GM23338 (cell line): ENCODE data around the gene MUC5B. TPM values are rescaled to one million over a fixed set of nuclear protein-coding genes. Genes with fewer than 3 reads are reported as not detected.

Source experiments
- ATAC-seq: fragments of 200-7000 bp; cut with Tn5 transposase; 3 replicates; pipeline ENCODE4 v1.9.1; 2020
- DNase-seq: peaks from one replicate; pipeline ENCODE4 v3.0.0-alpha.2; 2015; ENCODE audit warnings: low spot score
- H2AFZ ChIP-seq: fragments of 200-600 bp; sonication (generic); 2 replicates; pipeline ENCODE4 v1.8.0; 2016; ENCODE audit warnings: antibody characterized with exemption, mild to moderate bottlenecking, moderate library complexity
- H3F3A ChIP-seq: fragments of 200-600 bp; sonication (generic); replicated peaks from 2 replicates; pipeline ENCODE4 v1.8.0; 2017; ENCODE audit warnings: antibody characterized with exemption, mixed run types, low read depth
- H3K27ac ChIP-seq: fragments of 200-600 bp; sonication (generic); 2 replicates; pipeline ENCODE4 v1.6.1; 2016; ENCODE audit warnings: low read depth
- H3K27me3 ChIP-seq: fragments of 200-600 bp; sonication (generic); 2 replicates; pipeline ENCODE4 v1.8.0; 2016; ENCODE audit warnings: mild to moderate bottlenecking, mixed run types, moderate library complexity; ENCODE audit not compliant: insufficient read depth
- H3K36me3 ChIP-seq: fragments of 200-600 bp; sonication (generic); 2 replicates; pipeline ENCODE4 v1.8.0; 2016; ENCODE audit warnings: mild to moderate bottlenecking; ENCODE audit not compliant: insufficient read depth
- H3K4me1 ChIP-seq: fragments of 200-600 bp; sonication (generic); 2 replicates; pipeline ENCODE4 v1.8.0; 2016; ENCODE audit warnings: mild to moderate bottlenecking, moderate library complexity; ENCODE audit not compliant: insufficient read depth
- H3K4me2 ChIP-seq: fragments of 200-600 bp; sonication (generic); 2 replicates; pipeline ENCODE4 v1.7.1; 2017; ENCODE audit warnings: mixed run types
- H3K4me3 ChIP-seq: fragments of 200-600 bp; sonication (generic); 2 replicates; pipeline ENCODE4 v1.6.1; 2016; ENCODE audit warnings: mixed run types
- H3K79me2 ChIP-seq: fragments of 200-600 bp; sonication (generic); replicated peaks from 2 replicates; pipeline ENCODE4 v1.8.0; 2017; ENCODE audit warnings: mild to moderate bottlenecking; ENCODE audit not compliant: insufficient read depth
- H3K9me2 ChIP-seq: fragments of 200-600 bp; sonication (generic); 2 replicates; pipeline ENCODE4 v1.8.0; 2017; ENCODE audit not compliant: insufficient read depth
- H4K20me1 ChIP-seq: fragments of 200-600 bp; sonication (generic); replicated peaks from 2 replicates; pipeline ENCODE4 v1.8.0; 2017; ENCODE audit warnings: mild to moderate bottlenecking; ENCODE audit not compliant: insufficient read depth
- H3K27ac Mint-ChIP-seq: 2 replicates; pipeline ENCODE4 v1.8.0; 2020; ENCODE audit warnings: inconsistent platforms, mild to moderate bottlenecking, moderate library complexity, mixed read lengths
- H3K27me3 Mint-ChIP-seq: 3 replicates; pipeline ENCODE4 v1.8.0; 2022; ENCODE audit warnings: low read depth, mild to moderate bottlenecking, moderate library complexity, mixed read lengths, inconsistent platforms; ENCODE audit not compliant: insufficient read depth, poor library complexity
- H3K36me3 Mint-ChIP-seq: 3 replicates; pipeline ENCODE4 v1.8.0; 2021; ENCODE audit warnings: low read depth, mild to moderate bottlenecking, inconsistent platforms, moderate library complexity, mixed read lengths
- H3K4me1 Mint-ChIP-seq: 3 replicates; pipeline ENCODE4 v1.8.0; 2020; ENCODE audit warnings: mild to moderate bottlenecking, inconsistent platforms, mixed read lengths
- H3K4me3 Mint-ChIP-seq: 3 replicates; pipeline ENCODE4 v1.8.0; 2021; ENCODE audit warnings: moderate library complexity, mild to moderate bottlenecking, inconsistent platforms, mixed read lengths
- H3K9me3 Mint-ChIP-seq: 3 replicates; pipeline ENCODE4 v1.8.0; 2020; ENCODE audit warnings: moderate library complexity, mild to moderate bottlenecking, inconsistent platforms, mixed read lengths
- CREB1 ChIP-seq: fragments of 250-450 bp; sonication (Bioruptor Pico); IDR thresholded peaks from 2 replicates; pipeline ENCODE4 v1.5.0; 2020; ENCODE audit warnings: low read depth, mild to moderate bottlenecking, moderate library complexity
- CTCF ChIP-seq, 2 experiments: fragments of 200-600 bp in 1 of 2; sonication (generic) in 1 of 2; conservative IDR thresholded peaks; 2 replicates each; pipeline versions ENCODE4 v1.5.1 to v1.6.1; 2016 to 2017; ENCODE audit warnings: antibody characterized with exemption in 2 of 2, low read depth in 2 of 2, mild to moderate bottlenecking in 2 of 2, moderate library complexity in 1 of 2
- EZH2 ChIP-seq: fragments of 200-600 bp; sonication (generic); IDR thresholded peaks from one replicate; pipeline ENCODE4 v1.8.0; 2017; ENCODE audit warnings: antibody characterized with exemption, mild to moderate bottlenecking, low read depth; ENCODE audit not compliant: unreplicated experiment
- EZH2phosphoT487 ChIP-seq: fragments of 200-600 bp; sonication (generic); IDR thresholded peaks from one replicate; pipeline ENCODE4 v1.8.1; 2018; ENCODE audit warnings: antibody characterized with exemption; ENCODE audit not compliant: unreplicated experiment
- JUNB ChIP-seq: IDR thresholded peaks from one replicate; pipeline ENCODE4 v1.6.1; 2016; ENCODE audit warnings: antibody characterized with exemption; ENCODE audit not compliant: unreplicated experiment
- NANOG ChIP-seq: IDR thresholded peaks from 2 replicates; pipeline ENCODE4 v1.6.1; 2016; ENCODE audit warnings: antibody characterized with exemption, borderline replicate concordance
- POLR2AphosphoS5 ChIP-seq: IDR thresholded peaks from 2 replicates; pipeline ENCODE4 v1.6.1; 2016; ENCODE audit warnings: antibody characterized with exemption, low read depth
- REST ChIP-seq: IDR thresholded peaks from one replicate; pipeline ENCODE4 v1.6.1; 2018; ENCODE audit warnings: antibody characterized with exemption; ENCODE audit not compliant: unreplicated experiment
- STAT1 ChIP-seq: IDR thresholded peaks from one replicate; pipeline ENCODE4 v1.6.1; 2016; ENCODE audit warnings: antibody characterized with exemption; ENCODE audit not compliant: unreplicated experiment
- ZNF331 ChIP-seq: fragments of 250-450 bp; sonication (Bioruptor Pico); IDR thresholded peaks from 2 replicates; pipeline ENCODE4 v1.5.0; 2020; ENCODE audit warnings: low read depth, mild to moderate bottlenecking, moderate library complexity
- polyA plus RNA-seq: library from polyadenylated mRNA; unstranded; fragments of >200 nt; fragmentation: Nextera tagmentation; extraction: Ambion mirVana; gene quantifications from 2 replicates; pipeline ENCODE4 v1.2.1, GENCODE V29; 2016
- total RNA-seq: library from RNA; depleted of rRNA; stranded (reverse); fragments of >200 nt; shearing (Covaris generic); gene quantifications from 2 replicates; pipeline ENCODE4 v1.2.3, GENCODE V29; 2014

MUC5B gene
- total and polyA plus RNA-seq, 2 experiments from 2014 or later = 0.18 to 0.90 TPM

- Histone ChIP-seq H2AFZ (no peak overlapping the region), H3K27ac (no peak overlapping the region), H3K36me3 (no peaks in the 10 kb centered on the region), H3K4me2 (no peak overlapping the region), H3K27me3 (no peaks in the 10 kb centered on the region), H3K79me2 (no peaks in the 10 kb centered on the region), H3K4me1 (no peaks in the 10 kb centered on the region), H3K4me3 (no peak overlapping the region), H3F3A (no peaks in the 10 kb centered on the region), H4K20me1 (no peaks in the 10 kb centered on the region), H3K9me2 (no peaks in the 10 kb centered on the region)
- TF ChIP-seq JUNB (no peak), REST (no peak), STAT1 (no peak), ZNF331 (no peak), EZH2phosphoT487 (no peak), POLR2AphosphoS5 (no peak), NANOG (no peak), EZH2 (no peak), CTCF (conservative IDR thresholded peaks at IDR 0.05; ENCODE audit: low read depth in 2 of 2) (no peak), CREB1 (CRISPR knock-in tag) (no peak)
- H3K9me3 Mint-ChIP-seq = no peaks in the 10 kb centered on the region; the same call in 1 of the 3 replicates
- no peaks in the 10 kb centered on the region for H3K4me1 Mint-ChIP-seq
- H3K4me3 Mint-ChIP-seq = no peak overlapping the region
- no peaks in the 10 kb centered on the region for H3K36me3 Mint-ChIP-seq
- ATAC-seq = no peak
- DNase-seq = no peak
- no peak overlapping the region for H3K27ac Mint-ChIP-seq
- peaks cover 6% of the 10 kb centered on the region for H3K27me3 Mint-ChIP-seq
Observed at GRCh38 chr11:1194231-1194976, 28.5 kb upstream of the MUC5B start.
